Subcutaneous abdominal adipose tissue (tissue), 5 donors: ENCODE data around the gene UPB1.

Experiments
- H3K27ac ChIP-seq: one replicate; pipeline ENCODE4 v1.7.0; 2013; ENCODE audit warnings: low read depth, mild to moderate bottlenecking, inconsistent platforms, low read length, moderate library complexity
- H3K27me3 ChIP-seq, 5 donors: one replicate each; pipeline ENCODE4 v1.7.0; 2013; ENCODE audit warnings: low read length in 5 of 5, inconsistent platforms in 1 of 5; ENCODE audit not compliant: control insufficient read depth in 5 of 5, insufficient read depth in 4 of 5
- H3K36me3 ChIP-seq, 5 donors: one replicate each; pipeline ENCODE4 v1.7.0; 2013; ENCODE audit warnings: low read length in 5 of 5; ENCODE audit not compliant: control insufficient read depth in 5 of 5, insufficient read depth in 5 of 5
- H3K4me1 ChIP-seq, 5 donors: one replicate each; pipeline ENCODE4 v1.7.0; 2013; ENCODE audit warnings: low read length in 5 of 5, mild to moderate bottlenecking in 3 of 5, moderate library complexity in 1 of 5; ENCODE audit not compliant: control insufficient read depth in 5 of 5, insufficient read depth in 5 of 5
- H3K4me3 ChIP-seq, 5 donors: one replicate each; pipeline ENCODE4 v1.7.0; 2013; ENCODE audit warnings: low read length in 5 of 5, low read depth in 1 of 5
- H3K9ac ChIP-seq, 5 donors: one replicate each; pipeline ENCODE4 v1.7.0; 2013; ENCODE audit warnings: low read length in 5 of 5, mild to moderate bottlenecking in 4 of 5, moderate library complexity in 3 of 5
- H3K9me3 ChIP-seq, 5 donors: one replicate each; pipeline ENCODE4 v1.7.0; 2013; ENCODE audit warnings: low read length in 5 of 5; ENCODE audit not compliant: control insufficient read depth in 5 of 5
- donor health status: healthy.
- donor health status: healthy.
- donor health status: healthy.
- donor health status: healthy.
- donor health status: healthy.

UPB1 gene

GRCh38 chr22:24567668-24568067, 72.5 kb downstream of the UPB1 start:
- Histone ChIP-seq H3K9ac (no peak overlapping the region), H3K36me3 (peaks cover 11 to 59% (median 42%) of the 10 kb centered on the region in 5 donors), H3K4me3 (no peak overlapping the region), H3K9me3 (no peaks in the 10 kb centered on the region), H3K27ac (no peak overlapping the region), H3K27me3 (no peaks in the 10 kb centered on the region), H3K4me1 (peaks cover 0 to 18% (median 13%) of the 10 kb centered on the region in 5 donors)

GRCh38 chr22:24571266-24571665, 76.1 kb downstream of the UPB1 start:
- Histone ChIP-seq H3K4me1 (peaks cover 0 to 10% (median 5%) of the 10 kb centered on the region in 5 donors), H3K9ac (peak overlapping the region in 1 of 5 donors; percentile 17), H3K36me3 (peaks cover 13 to 79% (median 59%) of the 10 kb centered on the region in 5 donors), H3K4me3 (no peak overlapping the region), H3K27me3 (no peaks in the 10 kb centered on the region), H3K27ac (no peak overlapping the region), H3K9me3 (no peaks in the 10 kb centered on the region)

GRCh38 chr22:24576778-24577177, 81.6 kb downstream of the UPB1 start:
- H3K4me1 ChIP-seq, result no peaks in the 10 kb centered on the region
- peaks cover 9 to 37% (median 30%) of the 10 kb centered on the region in 5 donors for H3K36me3 ChIP-seq
- no peak overlapping the region for H3K27ac ChIP-seq
- H3K9me3 ChIP-seq, result no peaks in the 10 kb centered on the region
- no peak overlapping the region for H3K9ac ChIP-seq
- no peaks in the 10 kb centered on the region for H3K27me3 ChIP-seq
- H3K4me3 ChIP-seq, result no peak overlapping the region
